ENCODE results near the gene SLC35C1.
A peak's percentile ranks its signal among the peaks of the same experiment; 100 is the strongest.

Gene SLC35C1

GRCh38 chr11:45804761-45805304 is at the start of gene SLC35C1:
TSS of gene SLC35C1 (plus strand) at chr11:45805149. CDS start at chr11:45805802, 653 bp downstream.
- no peak within 1 kb of the TSS for H3K27ac ChIP-seq (ENCODE audit: low read depth, low read length)

GRCh38 chr11:45755281-45755859 is 49.6 kb upstream of the SLC35C1 start:
- Histone ChIP-seq H3K79me2 (ENCODE audit: control insufficient read depth, low read length) (no peaks in the 10 kb centered on the region), H3K9me2 (replicated peaks; ENCODE audit: control insufficient read depth, low read length) (no peaks in the 10 kb centered on the region), H3K9me3 (ENCODE audit: control insufficient read depth, insufficient read depth, low read length) (no peaks in the 10 kb centered on the region), H3K36me3 (ENCODE audit: control insufficient read depth, low read length) (no peaks in the 10 kb centered on the region), H3K27ac (ENCODE audit: low read depth, low read length) (no peak overlapping the region), H3K4me1 (ENCODE audit: control insufficient read depth, low read length) (peaks cover 3% of the 10 kb centered on the region; the same call in 1 of the 2 replicates), H3K4me2 (ENCODE audit: low read length) (no peak overlapping the region), H4K20me1 (ENCODE audit: control insufficient read depth, insufficient read depth, low read depth, low read length) (no peaks in the 10 kb centered on the region), H3K4me3 (ENCODE audit: low read length) (no peak overlapping the region), H3F3A (ENCODE audit: control insufficient read depth, insufficient read depth) (no peaks in the 10 kb centered on the region), H3K27me3 (ENCODE audit: control insufficient read depth, low read length) (peaks cover 4% of the 10 kb centered on the region; the same call in 1 of the 2 replicates)
- TF ChIP-seq CTCF (IDR thresholded peaks at IDR 0.05; ENCODE audit: low read depth, low read length, poor library complexity, severe bottlenecking): no peak
- TF ChIP-seq EZH2phosphoT487 (IDR thresholded peaks at IDR 0.05; ENCODE audit: borderline replicate concordance, low read length): no peak

More at GRCh38 chr11:45804761-45805304, at the start of gene SLC35C1:
- peaks cover 2% of the 10 kb centered on the region; the same call in 1 of the 2 replicates for H3K27me3 ChIP-seq (ENCODE audit: control insufficient read depth, low read length)
- no peaks in the 10 kb centered on the region for H3K9me2 ChIP-seq (replicated peaks; ENCODE audit: control insufficient read depth, low read length)
- peaks cover 33% of the 10 kb centered on the region for H3K4me1 ChIP-seq (ENCODE audit: control insufficient read depth, low read length)
- H3K9me3 ChIP-seq (ENCODE audit: control insufficient read depth, insufficient read depth, low read length): no peaks in the 10 kb centered on the region
- peak within 1 kb of the TSS; percentile 98 for H3K4me2 ChIP-seq (ENCODE audit: low read length)
- peaks cover 26% of the 10 kb centered on the region for H3K79me2 ChIP-seq (ENCODE audit: control insufficient read depth, low read length)
- H4K20me1 ChIP-seq (ENCODE audit: control insufficient read depth, insufficient read depth, low read depth, low read length): peaks cover 5% of the 10 kb centered on the region; the same call in 1 of the 2 replicates
- H3F3A ChIP-seq (ENCODE audit: control insufficient read depth, insufficient read depth): no peaks in the 10 kb centered on the region
- no peaks in the 10 kb centered on the region; the same call in 1 of the 2 replicates for H3K36me3 ChIP-seq (ENCODE audit: control insufficient read depth, low read length)
- H3K4me3 ChIP-seq (ENCODE audit: low read length): peak within 1 kb of the TSS; percentile 91
- peak; percentile 22 for TF ChIP-seq CTCF (IDR thresholded peaks at IDR 0.05; ENCODE audit: low read depth, low read length, poor library complexity, severe bottlenecking)
- no peak for TF ChIP-seq EZH2phosphoT487 (IDR thresholded peaks at IDR 0.05; ENCODE audit: borderline replicate concordance, low read length)

GRCh38 chr11:45756384-45757010 is 48.5 kb upstream of the SLC35C1 start:
- Histone ChIP-seq H4K20me1 (ENCODE audit: control insufficient read depth, insufficient read depth, low read depth, low read length) (no peaks in the 10 kb centered on the region), H3K9me2 (replicated peaks; ENCODE audit: control insufficient read depth, low read length) (no peaks in the 10 kb centered on the region), H3K4me2 (ENCODE audit: low read length) (no peak overlapping the region), H3K36me3 (ENCODE audit: control insufficient read depth, low read length) (no peaks in the 10 kb centered on the region), H3F3A (ENCODE audit: control insufficient read depth, insufficient read depth) (no peaks in the 10 kb centered on the region), H3K4me3 (ENCODE audit: low read length) (no peak overlapping the region), H3K27me3 (ENCODE audit: control insufficient read depth, low read length) (peaks cover 4% of the 10 kb centered on the region; the same call in 1 of the 2 replicates), H3K27ac (ENCODE audit: low read depth, low read length) (no peak overlapping the region), H3K9me3 (ENCODE audit: control insufficient read depth, insufficient read depth, low read length) (no peaks in the 10 kb centered on the region), H3K79me2 (ENCODE audit: control insufficient read depth, low read length) (no peaks in the 10 kb centered on the region), H3K4me1 (ENCODE audit: control insufficient read depth, low read length) (peaks cover 3% of the 10 kb centered on the region; the same call in 1 of the 2 replicates)
- no peak for TF ChIP-seq EZH2phosphoT487 (IDR thresholded peaks at IDR 0.05; ENCODE audit: borderline replicate concordance, low read length)
- no peak for TF ChIP-seq CTCF (IDR thresholded peaks at IDR 0.05; ENCODE audit: low read depth, low read length, poor library complexity, severe bottlenecking)

Data from DOHH2 (cell line).